HEK293 (cell line): Measurements from ENCODE around the gene BMAL1.

Source experiments
- CTCF ChIP-seq: fragments of 450-650 bp; formaldehyde crosslinking; IDR thresholded peaks from 2 replicates; pipeline ENCODE4 v1.5.1; 2016; ENCODE audit warnings: missing biosample characterization, missing genetic modification characterization
- KLF10 ChIP-seq: fragments of 450-650 bp; IDR thresholded peaks from 2 replicates; pipeline ENCODE4 v1.5.1; 2018; ENCODE audit warnings: missing biosample characterization, mild to moderate bottlenecking, missing genetic modification characterization
- ZNF169 ChIP-seq: fragments of 450-650 bp; formaldehyde crosslinking; IDR thresholded peaks from 2 replicates; pipeline ENCODE4 v1.5.1; 2016; ENCODE audit warnings: missing biosample characterization, missing genetic modification characterization
- ZNF239 ChIP-seq: fragments of 450-650 bp; formaldehyde crosslinking; IDR thresholded peaks from 2 replicates; pipeline ENCODE4 v1.5.1; 2016; ENCODE audit warnings: missing biosample characterization, missing genetic modification characterization
- ZNF621 ChIP-seq: fragments of 450-650 bp; formaldehyde crosslinking; IDR thresholded peaks from 2 replicates; pipeline ENCODE4 v1.5.1; 2017; ENCODE audit warnings: missing biosample characterization, missing genetic modification characterization
- ZNF677 ChIP-seq: fragments of 450-650 bp; IDR thresholded peaks from 2 replicates; pipeline ENCODE4 v1.5.0; 2018; ENCODE audit warnings: missing biosample characterization, mild to moderate bottlenecking, missing genetic modification characterization, moderate library complexity
- ZSCAN18 ChIP-seq: fragments of 450-650 bp; formaldehyde crosslinking; IDR thresholded peaks from 2 replicates; pipeline ENCODE4 v1.5.1; 2016; ENCODE audit warnings: missing biosample characterization, missing genetic modification characterization

GRCh38 chr11:13280092-13280722, 2.6 kb downstream of the BMAL1 start:
- TF ChIP-seq CTCF (tag by site-specific recombination): no peak
- no peak for TF ChIP-seq KLF10 (tag by site-specific recombination)
- TF ChIP-seq ZNF621: no peak
- TF ChIP-seq ZSCAN18: no peak
- TF ChIP-seq ZNF169 (tag by site-specific recombination): no peak
- no peak for TF ChIP-seq ZNF239 (tag by site-specific recombination)
- TF ChIP-seq ZNF677 (tag by site-specific recombination): no peak
